CD4-positive, alpha-beta T cell treated with Interleukin-21 for 1 hour (primary cell): ENCODE measurements around the gene PGGT1B.

ENCODE experiments used
- DNase-seq: peaks from one replicate; pipeline ENCODE4 v3.0.0-alpha.2; 2020

PGGT1B gene

DNA sequence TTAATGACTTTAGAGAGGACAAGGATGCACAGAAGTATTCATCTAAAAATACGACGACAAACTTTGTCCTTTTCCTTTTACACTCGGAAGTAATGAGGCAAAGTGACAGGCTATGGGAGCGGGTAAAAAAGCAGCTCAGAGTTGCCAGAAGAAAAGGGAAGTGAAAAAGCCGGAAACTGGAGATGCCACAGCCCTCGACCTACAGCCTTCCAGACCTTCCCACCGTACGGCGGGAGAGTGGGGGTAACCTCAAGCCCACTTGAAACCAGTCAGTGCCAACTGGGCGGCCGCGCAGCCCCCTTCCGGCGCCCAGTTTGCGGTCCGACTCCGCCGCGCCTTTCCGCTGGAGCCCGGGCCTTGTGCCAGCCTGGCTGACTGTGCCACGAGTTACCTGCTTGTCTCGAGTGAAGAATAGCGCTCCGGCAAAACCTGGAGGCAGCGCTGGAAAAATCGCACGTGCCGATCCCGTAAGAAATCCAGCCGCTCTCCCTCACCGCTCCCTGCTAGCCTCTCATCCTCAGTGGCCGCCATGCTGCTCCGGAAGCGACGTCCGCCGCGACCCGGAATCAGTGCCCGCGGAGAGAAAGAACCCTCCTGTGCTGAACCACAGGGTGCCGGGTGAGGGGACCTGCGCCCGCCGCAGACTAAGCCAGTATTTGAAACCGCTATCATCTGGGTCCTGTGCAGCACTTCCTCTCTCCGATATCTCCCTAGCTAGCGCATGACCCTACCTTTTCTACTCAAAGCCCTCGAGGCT is at the start of gene PGGT1B:
PGGT1B (minus strand) TSS at position 557 of the 757 bp plus-strand sequence; CDS start at position 531, 26 bp downstream.
- DNase-seq = peak; percentile 70

DNA sequence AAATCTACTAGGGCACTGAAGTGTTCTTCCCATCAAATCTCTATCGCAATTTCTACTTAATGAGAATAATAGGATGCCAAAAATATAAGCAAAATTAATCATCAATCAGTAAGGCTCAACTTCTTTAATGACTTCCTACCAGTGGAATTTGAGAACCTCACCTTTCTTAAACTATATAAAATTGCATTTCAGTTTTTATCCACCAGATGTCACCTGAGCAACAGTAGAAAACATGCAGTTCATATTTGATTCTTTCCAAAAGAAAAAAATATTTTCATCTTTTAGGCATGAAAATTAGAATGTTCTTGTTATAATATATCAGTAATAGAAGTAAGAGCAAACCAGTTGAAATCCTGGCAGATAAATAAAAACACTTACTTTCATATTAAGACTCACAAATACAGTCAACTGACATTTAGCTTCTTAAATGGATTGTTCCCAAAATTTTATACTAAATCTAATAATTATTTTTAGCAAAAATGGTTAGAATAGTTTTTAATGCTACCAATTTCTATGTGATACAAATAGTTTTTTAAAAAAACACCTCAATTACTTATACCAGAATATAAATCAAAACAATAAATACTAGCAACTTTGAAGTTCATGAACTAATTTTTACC is 47.2 kb upstream of the PGGT1B start:
- peak; percentile 51 for DNase-seq

DNA sequence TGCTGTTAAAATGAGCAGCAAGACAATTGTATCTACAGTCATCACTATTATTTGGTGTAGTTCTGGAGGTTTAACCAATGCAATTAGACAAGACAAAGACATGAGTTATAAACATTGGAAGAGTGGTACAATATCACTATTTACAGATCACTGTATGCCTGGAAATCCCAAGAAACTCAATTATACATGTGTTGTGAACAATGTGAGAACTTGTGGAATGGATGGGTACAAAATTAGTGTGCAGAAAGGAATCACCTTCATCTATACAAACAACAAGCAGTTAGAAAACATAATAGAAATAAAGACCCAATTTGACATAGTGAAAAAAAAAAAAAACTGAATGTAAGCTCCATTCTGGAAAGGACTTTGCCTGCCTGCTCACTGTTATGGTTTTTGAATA is 46.1 kb upstream of the PGGT1B start:
- no peak for DNase-seq

DNA sequence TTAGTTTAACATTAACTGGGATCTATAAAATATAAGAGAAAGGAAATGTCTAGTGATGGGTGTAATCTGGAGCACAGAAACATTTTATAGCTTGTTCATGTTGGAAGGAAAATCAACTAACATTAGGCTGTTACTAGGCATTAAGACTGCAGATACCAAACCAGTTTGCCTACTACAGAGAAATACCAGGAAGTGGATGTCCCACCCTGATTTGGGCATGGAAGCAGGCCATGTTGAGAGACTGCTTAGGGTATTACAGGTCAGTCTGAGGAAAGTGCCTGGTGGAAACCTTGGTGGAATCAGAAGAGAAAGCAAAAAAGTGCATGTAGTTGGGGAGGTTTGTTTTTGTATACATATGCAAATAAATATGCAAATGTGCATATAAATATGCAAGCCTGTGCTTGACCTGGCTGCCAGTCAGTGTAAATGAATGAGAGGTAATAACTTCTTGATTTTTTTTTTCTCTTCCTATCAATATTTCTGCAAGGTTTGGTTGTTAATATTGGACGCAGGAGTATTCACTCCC is 43.4 kb upstream of the PGGT1B start:
- DNase-seq = no peak

DNA sequence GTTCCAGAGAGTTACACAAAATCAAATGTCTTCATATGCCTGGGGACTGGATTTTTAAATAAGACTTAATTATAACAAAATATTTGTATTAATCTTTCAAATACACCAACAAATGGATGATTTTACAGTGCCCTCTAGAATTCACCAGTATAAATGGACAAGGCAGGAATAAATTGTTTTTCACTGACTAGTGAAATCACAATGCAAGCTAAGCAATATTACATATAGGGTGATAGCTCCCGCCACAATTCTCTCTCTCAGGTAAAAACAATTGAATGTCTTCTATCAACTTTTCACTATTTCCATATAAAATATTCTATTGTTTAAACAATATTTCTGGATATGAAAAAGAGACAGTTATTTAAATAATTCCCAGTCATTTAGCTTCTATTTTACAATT is 41.8 kb upstream of the PGGT1B start:
- DNase-seq = no peak

DNA sequence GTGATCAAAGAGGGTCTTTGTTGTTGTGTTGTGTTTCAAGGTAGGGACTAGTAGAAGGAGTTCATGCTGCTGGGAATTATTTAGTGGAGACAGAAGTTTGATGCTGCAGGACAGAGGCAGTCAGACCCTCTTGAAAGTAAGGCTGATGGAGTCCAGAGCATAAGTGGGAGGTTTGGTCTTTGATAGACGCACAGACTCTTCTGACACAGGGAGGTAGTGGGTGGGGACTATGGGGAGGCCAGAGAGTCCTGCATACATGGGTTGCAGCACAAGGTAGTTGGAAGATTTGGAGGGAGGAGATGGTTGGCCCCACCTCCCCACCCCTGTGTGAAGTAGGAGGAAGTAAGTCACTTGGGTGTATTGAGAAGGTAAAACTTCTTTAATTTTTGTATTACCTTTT is 36.1 kb upstream of the PGGT1B start:
- no peak for DNase-seq

DNA sequence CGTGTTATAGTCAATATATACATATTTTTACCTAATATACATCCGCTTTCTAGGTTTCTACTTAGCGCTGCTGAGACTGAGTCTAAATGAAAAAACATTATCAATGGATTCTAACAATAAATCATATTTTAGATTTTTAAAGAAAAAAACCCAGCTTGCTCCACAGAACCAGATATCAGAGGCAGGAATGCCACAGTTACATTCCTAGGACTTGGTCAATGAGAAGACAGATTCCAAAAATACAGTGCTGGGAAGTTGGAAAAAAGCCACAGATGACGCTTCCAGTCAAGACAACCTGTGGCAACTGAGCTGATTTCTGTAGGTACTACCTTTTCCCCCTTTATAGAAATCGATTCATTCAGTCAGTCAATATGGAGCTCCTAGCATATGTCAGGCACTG is 34.4 kb upstream of the PGGT1B start:
- DNase-seq = no peak

DNA sequence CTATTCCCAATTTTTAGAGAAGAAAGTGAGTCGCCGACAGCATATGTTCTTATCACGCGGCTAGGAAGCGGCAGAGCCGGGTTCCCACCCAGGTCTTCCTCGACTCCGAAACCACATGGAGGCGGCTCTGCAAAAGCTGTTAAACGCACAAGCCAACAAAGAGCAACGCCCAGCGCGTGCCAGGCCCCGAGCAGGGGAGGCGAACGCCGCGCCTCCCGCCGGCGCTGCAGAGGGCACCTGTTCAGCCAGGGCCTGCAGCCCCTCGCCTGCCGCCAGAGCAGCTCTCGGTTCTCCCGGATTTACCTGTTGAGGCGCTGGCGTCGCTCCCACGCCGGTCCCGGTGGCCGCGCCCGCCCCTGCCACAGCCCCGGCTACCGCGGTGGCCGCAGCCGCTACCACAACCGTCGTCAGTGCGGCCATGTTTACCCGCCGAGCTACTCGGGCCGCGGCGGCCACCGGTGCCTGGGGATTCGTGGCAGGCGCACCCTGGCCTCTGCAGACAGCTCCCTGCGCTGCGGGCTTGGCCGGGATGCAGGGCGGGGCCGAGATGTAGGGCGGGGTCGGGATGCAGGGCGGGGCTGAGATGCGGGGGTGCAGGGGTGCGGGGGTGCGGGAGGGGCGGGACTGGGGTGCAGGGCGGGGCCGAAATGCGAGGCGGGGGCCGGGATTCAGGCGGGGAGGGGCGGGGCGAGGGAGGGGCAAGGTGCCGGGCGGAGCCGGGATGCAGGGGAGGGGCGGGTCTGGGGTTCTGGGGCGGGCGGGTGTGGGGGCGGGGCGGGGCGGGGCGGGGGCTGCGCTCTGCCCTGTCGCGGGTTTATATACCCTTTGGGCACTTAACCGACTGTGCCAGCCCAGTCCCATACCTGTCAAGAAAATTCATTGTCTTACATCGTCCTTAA is 33.7 kb upstream of the PGGT1B start, which contains the start of gene CCDC112:
CCDC112 (minus strand) TSS at position 531 of the 899 bp plus-strand sequence; CDS start at position 420, 111 bp downstream.
- DNase-seq = peak; percentile 77

DNA sequence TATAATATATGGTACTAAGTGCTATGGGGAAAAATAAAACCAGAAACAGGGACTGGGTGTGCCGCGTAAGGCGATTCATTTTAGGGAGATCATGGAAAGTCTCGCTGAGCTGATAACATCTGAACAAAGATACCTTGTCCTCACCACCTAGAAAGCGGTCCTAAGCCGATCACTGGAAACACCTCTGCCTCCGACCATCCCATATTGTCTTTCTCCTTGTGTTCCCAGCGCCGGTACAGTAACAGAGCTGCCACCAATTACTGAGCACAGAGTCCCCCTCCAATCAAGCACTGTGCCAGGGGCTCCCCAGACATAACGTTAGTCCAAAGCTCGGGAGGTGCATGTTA is 33.1 kb upstream of the PGGT1B start:
- DNase-seq = no peak

DNA sequence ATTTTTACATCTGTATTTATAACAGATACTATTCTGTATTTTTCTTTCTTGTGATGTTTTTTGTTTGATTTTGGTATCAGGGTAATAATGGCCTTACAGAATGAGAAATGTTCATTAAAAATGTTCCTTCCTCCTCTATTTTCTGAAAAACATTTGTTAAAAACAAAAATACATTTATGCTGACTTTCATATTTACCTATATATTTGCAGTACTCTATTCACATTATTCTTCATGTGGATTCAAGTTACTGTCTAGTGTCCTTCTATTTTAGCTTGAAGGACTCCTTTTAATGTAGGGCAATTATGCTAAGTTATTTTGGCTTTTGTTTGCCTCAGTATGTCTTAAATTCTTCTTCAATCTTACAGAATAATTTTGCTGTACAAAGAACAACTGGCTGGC is 28.7 kb upstream of the PGGT1B start:
- no peak for DNase-seq

DNA sequence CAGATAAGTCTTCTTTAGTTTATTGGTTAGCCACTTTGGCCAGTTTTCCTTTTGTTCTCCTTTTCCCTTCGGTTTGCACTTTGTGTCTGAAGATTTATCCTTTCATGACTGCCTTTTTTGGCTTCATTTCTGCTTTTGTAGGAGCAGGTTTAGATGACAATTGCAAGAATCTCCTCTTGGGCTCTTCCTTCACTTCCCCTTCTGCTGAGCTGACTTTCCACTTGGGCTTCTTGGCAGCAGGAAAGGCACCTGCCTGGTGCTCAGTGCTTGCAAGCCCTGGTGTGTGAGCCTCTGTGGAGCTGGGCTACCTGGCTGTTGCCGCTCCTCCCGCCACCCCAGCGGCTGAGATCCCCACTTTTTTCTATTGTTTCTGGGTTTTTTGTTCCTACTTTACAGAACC is 26.4 kb upstream of the PGGT1B start:
- DNase-seq = no peak

DNA sequence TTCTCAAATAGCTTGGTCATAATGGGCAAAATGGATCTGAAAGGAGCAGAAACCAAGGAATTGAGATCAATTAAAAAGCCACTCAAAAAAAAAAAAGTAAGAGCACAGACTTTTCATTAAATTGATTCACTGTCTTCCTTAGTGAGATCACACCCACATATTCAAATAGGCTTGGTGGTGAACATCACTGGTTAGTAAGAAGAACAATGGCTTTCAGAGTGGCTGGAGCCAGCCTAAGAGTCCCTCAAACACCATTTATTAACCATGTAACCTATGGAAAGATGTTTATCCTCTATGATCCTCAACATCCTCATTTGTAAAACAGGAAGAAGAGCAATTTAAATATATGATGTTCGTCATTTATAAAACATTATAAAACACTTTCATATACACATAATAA is 21.3 kb upstream of the PGGT1B start:
- no peak for DNase-seq

DNA sequence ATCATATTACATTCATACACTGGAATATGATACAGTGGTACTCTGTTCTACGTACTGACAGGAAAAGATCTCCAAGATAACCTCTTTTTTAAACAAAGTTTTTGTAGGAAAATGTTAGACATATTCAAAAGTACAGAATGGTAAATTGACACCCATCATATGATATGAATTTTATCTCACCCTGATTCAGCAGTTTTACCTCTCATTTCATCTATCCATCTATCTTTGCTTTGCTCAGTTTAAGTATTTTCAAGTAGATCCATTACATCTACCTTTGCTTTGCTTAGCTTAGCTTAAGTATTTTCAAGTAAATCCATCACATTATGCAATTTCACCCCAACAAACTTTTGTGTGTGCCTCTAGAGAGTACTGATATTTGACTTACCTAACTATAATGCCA is 19.5 kb upstream of the PGGT1B start:
- DNase-seq = no peak

DNA sequence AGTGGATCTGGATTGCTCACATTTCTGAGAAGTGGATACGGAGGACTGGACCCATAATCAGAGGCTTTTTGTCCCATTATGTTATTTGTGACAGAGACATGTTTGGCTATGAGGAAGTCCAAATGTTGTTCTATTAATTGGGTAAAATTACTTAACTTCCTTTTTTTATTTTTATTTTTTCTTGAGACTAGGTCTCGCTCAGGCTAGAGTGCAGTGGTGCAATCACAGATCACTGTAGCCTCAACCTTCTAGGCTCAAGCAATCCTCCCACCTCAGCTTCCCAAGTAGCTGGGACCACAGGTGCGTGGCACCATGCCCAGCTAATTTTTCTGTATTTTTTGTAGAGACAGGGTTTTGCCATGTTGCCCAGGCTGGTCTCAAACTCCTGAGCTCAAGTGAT is 11.9 kb upstream of the PGGT1B start:
- DNase-seq = no peak

DNA sequence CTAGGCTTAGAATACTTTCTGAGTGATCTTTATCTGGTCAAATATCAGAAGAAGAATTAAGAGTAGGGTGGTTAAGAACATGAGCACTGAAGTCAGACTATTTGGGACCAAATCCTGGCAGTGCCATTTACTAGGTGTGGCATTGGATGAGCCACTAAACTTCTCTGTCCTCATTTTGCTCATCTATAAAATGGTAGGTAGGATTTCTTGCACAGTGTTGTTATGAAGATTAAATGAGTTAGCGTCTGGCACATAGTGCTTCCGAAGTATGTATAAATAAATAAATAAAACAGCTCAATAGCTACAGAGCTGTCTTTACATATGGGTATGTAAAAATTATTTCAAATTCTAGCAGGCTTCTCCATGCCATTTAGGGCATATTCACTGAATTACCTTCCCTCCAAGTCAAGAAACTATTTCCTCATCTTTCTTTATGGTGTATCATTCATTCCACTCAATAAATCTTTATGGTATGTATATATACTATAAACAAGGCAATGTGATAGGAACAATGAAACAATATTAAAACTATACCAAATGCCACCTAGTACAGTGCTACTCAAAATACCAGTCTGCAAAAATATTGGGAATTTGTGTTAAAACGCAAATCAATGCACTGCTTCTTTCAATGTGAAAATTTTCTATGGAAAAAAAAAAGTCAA is 9.8 kb upstream of the PGGT1B start:
- no peak for DNase-seq

DNA sequence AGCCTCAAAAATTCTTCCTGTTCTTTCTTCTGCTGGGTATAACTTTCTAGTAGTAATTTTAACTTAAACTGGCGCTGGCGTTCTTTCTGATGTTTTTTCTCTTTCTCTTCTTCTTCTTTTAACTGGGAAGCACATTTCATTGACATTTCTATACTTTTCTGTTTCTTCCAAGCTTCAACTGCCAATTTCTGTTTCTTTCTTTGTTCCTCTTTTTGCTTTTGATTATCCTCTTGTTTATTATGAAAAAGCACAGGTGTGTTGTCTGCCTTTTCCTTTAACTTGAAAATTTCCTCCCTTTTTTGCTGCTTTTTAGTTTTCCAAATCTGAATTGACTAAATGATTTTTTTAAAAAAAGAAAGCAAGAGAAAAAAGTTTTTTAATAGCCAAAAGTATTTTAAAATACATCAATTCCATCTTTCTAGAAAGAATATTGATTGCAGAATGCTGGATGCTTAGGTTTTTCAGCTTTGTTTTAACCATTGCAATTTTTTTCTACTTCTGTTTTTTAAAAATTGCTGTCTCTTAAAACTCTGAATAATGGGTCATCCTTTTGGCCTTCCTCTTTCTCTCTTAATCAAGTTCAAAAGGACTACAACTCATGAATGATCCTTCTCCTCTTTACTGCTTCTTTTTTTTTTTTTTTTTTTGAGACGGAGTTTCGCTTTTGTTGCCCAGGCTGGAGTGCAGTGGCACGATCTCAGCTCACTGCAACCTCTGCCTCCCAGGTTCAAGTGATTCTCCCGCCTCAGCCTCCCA is 8.8 kb upstream of the PGGT1B start:
- no peak for DNase-seq

DNA sequence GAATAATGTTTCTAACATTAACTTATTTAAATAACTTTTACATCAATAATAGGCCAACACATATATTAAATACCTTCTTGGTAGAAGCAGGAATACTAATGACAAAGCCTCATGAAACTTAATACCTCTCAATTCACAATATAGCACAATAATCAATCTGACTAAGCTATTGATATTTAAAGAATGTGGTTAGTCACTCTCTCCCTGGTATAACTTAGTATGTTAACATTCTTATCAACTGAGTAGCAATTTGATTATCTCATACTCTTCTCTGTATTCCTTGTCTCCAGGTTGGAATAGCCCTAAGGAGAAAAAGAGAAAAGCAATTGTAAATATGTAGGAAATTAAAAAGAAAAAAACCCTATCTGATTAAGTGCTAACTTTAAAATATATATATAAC is 4.9 kb upstream of the PGGT1B start:
- DNase-seq = no peak

DNA sequence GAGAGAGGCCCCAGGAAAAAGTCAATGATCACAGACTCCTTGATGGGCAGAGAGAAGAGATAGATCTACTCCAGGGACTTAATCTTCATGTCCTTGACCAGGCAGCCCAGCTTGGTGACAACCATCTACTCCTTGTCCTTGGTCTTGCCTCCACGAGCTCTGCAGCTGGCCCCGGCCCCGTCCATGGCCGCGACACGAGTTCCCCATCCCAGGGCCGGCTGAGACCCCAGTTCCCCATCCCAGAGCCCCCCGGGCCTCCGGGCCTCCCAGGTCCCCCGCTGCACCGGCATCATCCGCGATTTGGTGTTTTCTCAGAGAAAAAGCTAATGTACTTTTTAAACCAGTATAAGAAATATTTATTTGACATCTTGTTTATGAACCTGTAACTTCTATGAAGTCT is 2.5 kb upstream of the PGGT1B start:
- DNase-seq = no peak

DNA sequence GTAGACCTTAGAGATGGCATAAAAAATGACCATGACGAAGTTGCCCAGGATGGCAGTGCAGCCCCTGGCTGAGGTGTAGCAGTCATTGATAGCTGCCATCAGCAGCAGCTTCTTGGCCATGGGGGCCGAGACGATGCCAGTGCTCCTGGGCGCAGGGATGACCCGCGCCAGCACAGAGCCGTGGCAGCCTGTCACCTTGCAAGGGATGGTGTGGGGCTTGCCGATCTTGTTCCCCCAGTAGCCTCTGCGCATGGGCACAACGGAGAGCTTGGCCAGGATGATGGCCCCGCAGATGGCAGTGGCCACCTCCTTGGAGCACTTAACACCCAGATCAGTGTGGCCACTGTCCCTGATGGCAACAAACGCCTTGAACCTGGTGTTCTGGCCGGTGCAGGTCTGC is 2.1 kb upstream of the PGGT1B start:
- no peak for DNase-seq

DNA sequence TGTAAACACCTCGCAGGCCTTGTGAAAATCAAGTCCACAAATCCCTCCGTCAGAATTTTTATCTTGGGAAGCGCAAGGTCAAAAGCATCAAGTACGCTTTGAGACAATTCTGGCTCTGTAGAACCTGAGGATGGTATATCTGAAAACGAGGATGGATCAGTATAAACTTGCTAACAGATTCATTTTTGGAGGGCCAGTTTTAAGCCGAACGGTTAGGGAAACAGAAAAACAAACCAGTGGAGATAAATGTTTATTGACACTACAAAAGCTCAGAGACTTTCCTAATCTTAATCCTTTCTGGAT is 352 bp upstream of the PGGT1B start:
- no peak for DNase-seq

DNA sequence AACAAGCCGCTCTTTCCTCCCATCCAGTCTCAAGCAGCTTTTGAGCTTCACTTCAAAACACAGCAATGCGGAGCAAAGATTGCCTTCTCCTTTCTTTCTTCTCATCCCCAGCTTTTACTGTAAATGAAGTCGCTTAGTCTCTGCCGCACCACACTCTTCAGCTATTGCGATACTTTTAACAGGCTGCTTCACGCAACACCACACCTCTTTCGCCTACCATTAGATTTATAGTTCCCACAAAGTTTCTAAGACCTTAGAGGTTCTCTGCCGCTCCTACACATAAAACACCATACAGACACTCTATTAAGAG is 711 bp downstream of the PGGT1B start:
- DNase-seq = no peak

DNA sequence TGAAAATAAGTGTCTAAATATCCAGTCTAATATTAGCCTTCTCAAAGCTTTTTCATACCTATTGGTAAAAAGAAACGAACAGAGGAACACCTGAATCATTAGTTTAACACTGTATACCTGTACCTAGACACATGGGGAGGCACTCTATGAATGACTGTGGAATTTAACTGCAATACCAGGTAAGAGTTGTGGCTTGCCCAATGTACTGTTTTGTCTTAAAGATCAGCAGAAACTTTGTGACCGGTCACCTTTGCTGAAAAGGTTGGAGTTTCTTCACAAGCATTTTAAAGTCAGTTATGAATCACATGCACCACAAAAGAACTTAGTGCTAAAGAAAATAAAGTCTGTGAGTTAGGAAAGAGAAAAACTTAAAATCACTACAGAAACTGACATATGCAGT is 2.4 kb downstream of the PGGT1B start:
- DNase-seq = no peak

DNA sequence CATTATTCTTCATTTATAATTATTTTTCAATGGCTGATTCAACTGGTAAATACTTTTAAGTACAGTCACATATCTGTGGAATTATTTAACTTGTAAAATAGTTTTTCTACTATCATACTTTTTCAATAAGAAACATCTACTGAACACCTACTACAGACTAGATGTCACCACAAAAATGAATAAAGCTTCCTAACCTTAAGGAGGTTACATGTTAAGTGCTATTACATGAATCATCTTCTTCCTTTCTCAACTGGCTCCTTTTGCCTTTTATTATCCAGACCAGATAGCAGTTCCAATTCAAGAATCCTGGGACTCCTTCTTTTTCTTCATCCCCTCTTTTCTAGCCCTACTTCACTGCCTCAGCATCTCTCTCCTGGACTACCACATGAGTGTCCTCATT is 4.7 kb downstream of the PGGT1B start:
- no peak for DNase-seq
